Keratinocyte (primary cell): ENCODE results near the gene PARN. TPM values are rescaled to one million over a fixed set of nuclear protein-coding genes. Genes with fewer than 3 reads are reported as not detected.

Experiments
- DNase-seq: peaks from one replicate; pipeline ENCODE4 v3.0.0-alpha.2; 2011; ENCODE audit warnings: low read depth, missing footprints, low spot score
- FAIRE-seq: peaks from 2 replicates; lab custom pipeline; 2011; peaks lifted over from hg19 to GRCh38; lab: Jason Lieb, UNC
- H2AFZ ChIP-seq: 2 replicates; pipeline ENCODE4 v1.6.0; 2012; ENCODE audit warnings: low read length, control low read depth, inconsistent platforms; ENCODE audit not compliant: control insufficient read depth
- H3K27ac ChIP-seq: 2 replicates; pipeline ENCODE4 v1.5.1; 2011; ENCODE audit warnings: low read length; ENCODE audit not compliant: control insufficient read depth, insufficient read depth
- H3K27me3 ChIP-seq: 3 replicates; pipeline ENCODE4 v1.6.0; 2011; ENCODE audit warnings: low read length; ENCODE audit not compliant: control insufficient read depth, insufficient read depth; ENCODE audit errors: extremely low read depth
- H3K36me3 ChIP-seq, 2 experiments: 2 replicates in 1 of 2; 3 replicates in 1 of 2; pipeline ENCODE4 v1.5.1; 2011; ENCODE audit warnings: low read length in 2 of 2, mild to moderate bottlenecking in 1 of 2; ENCODE audit not compliant: control insufficient read depth in 2 of 2, insufficient read depth in 2 of 2; ENCODE audit errors: extremely low read depth in 1 of 2
- H3K4me1 ChIP-seq: 3 replicates; pipeline ENCODE4 v1.5.1; 2011; ENCODE audit warnings: low read length; ENCODE audit not compliant: control insufficient read depth, insufficient read depth; ENCODE audit errors: extremely low read depth
- H3K4me2 ChIP-seq: 3 replicates; pipeline ENCODE4 v1.6.0; 2011; ENCODE audit warnings: low read depth, low read length; ENCODE audit not compliant: control insufficient read depth, insufficient read depth; ENCODE audit errors: extremely low read depth
- H3K4me3 ChIP-seq, 3 experiments: fragments of 200-600 bp in 1 of 3; sonication (generic) in 1 of 3; 2 replicates in 2 of 3; 3 replicates in 1 of 3; pipeline ENCODE4 v1.5.1; 2011 to 2016; ENCODE audit warnings: low read length in 3 of 3, mild to moderate bottlenecking in 3 of 3, control low read depth in 2 of 3, inconsistent platforms in 1 of 3, low read depth in 1 of 3, mixed read lengths in 1 of 3, mixed run types in 1 of 3, moderate library complexity in 1 of 3; ENCODE audit not compliant: control insufficient read depth in 2 of 3, insufficient read depth in 2 of 3; ENCODE audit errors: extremely low read depth in 1 of 3
- H3K79me2 ChIP-seq: 2 replicates; pipeline ENCODE4 v1.6.0; 2012; ENCODE audit warnings: low read length; ENCODE audit not compliant: control insufficient read depth, insufficient read depth
- H3K9ac ChIP-seq: 3 replicates; pipeline ENCODE4 v1.6.0; 2011; ENCODE audit warnings: low read length; ENCODE audit not compliant: control insufficient read depth, insufficient read depth; ENCODE audit errors: extremely low read depth
- H3K9me1 ChIP-seq: 3 replicates; pipeline ENCODE4 v1.6.0; 2011; ENCODE audit warnings: low read length; ENCODE audit not compliant: control insufficient read depth, insufficient read depth; ENCODE audit errors: extremely low read depth
- H3K9me3 ChIP-seq: 2 replicates; pipeline ENCODE4 v1.5.1; 2012; ENCODE audit warnings: low read depth, low read length; ENCODE audit not compliant: control insufficient read depth
- H4K20me1 ChIP-seq: 3 replicates; pipeline ENCODE4 v1.6.0; 2011; ENCODE audit warnings: low read length; ENCODE audit not compliant: control insufficient read depth, insufficient read depth; ENCODE audit errors: extremely low read depth
- CTCF ChIP-seq, 3 experiments: IDR thresholded peaks in 1 of 3; conservative IDR thresholded peaks in 1 of 3; optimal IDR thresholded peaks in 1 of 3; 2 replicates in 2 of 3; 3 replicates in 1 of 3; pipeline versions ENCODE3 to v1.5.1; 2011; ENCODE audit warnings: low read length in 3 of 3, mild to moderate bottlenecking in 3 of 3, moderate library complexity in 2 of 3, control low read depth in 1 of 3, inconsistent platforms in 1 of 3; ENCODE audit not compliant: insufficient read depth in 2 of 3; ENCODE audit errors: extremely low read depth in 1 of 3
- EZH2 ChIP-seq: IDR thresholded peaks from one replicate; pipeline ENCODE4 v1.6.1; 2012; ENCODE audit warnings: inconsistent platforms, mild to moderate bottlenecking, low read length, moderate library complexity
- dilution Hi-C: fragments of 300-500 bp; cut with MboI; formaldehyde crosslinking; loops from one replicate; pipeline ENCODE4 v1.7.0; 2020; ENCODE audit warnings: low sequenced_read_pairs; ENCODE audit not compliant: extremely low pct_ligation_motif_present
- polyA plus RNA-seq, 5 experiments: library from polyadenylated mRNA; depleted of rRNA in 3 of 5; stranded (reverse) in 3 of 5; stranded (forward) in 1 of 5; unstranded in 1 of 5; fragments of >200 nt; gene quantifications; 1 replicate in 1 of 5; 2 replicates in 3 of 5; 3 replicates in 1 of 5; pipeline versions ENCODE4 v1.2.1 to v1.2.3, GENCODE V29; 2011 to 2012; ENCODE audit warnings: missing spikeins in 2 of 5, low read depth in 1 of 5, low replicate concordance in 1 of 5

Gene PARN
- polyA plus RNA-seq, 1 donor (not counting 4 experiments of a cell fraction or from before 2014, with no cell fraction given): 40.8 TPM

GRCh38 chr16:14497245-14498082, 132.6 kb downstream of the PARN start:
- H3K9me1 ChIP-seq: no peaks in the 10 kb centered on the region
- no peak overlapping the region for H2AFZ ChIP-seq
- peaks cover 4% of the 10 kb centered on the region for H3K79me2 ChIP-seq
- DNase-seq: no peak
- H3K27me3 ChIP-seq: no peaks in the 10 kb centered on the region
- no peak overlapping the region for H3K9ac ChIP-seq
- FAIRE-seq: no peak
- dilution Hi-C loops: no loop called here
- no peak overlapping the region for H3K4me2 ChIP-seq
- no peaks in the 10 kb centered on the region for H4K20me1 ChIP-seq
- H3K27ac ChIP-seq: peak overlapping the region; percentile 32
- TF ChIP-seq EZH2 (no peak), CTCF (optimal IDR thresholded peaks at IDR 0.05 in 1 of 3, IDR thresholded peaks at IDR 0.05 in 1 of 3, conservative IDR thresholded peaks at IDR 0.05 in 1 of 3; ENCODE audit: extremely low read depth in 1 of 3, insufficient read depth in 2 of 3, low read length in 3 of 3) (no peak)
- no peaks in the 10 kb centered on the region for H3K9me3 ChIP-seq
- peaks cover 2 to 4% of the 10 kb centered on the region in 2 experiments for H3K36me3 ChIP-seq
- H3K4me1 ChIP-seq: peaks cover 50% of the 10 kb centered on the region
- no peak overlapping the region for H3K4me3 ChIP-seq

GRCh38 chr16:14496786-14497185, 133.3 kb downstream of the PARN start:
- no peaks in the 10 kb centered on the region for H3K9me1 ChIP-seq
- peaks cover 2 to 4% of the 10 kb centered on the region in 2 experiments for H3K36me3 ChIP-seq
- H3K4me3 ChIP-seq: no peak overlapping the region
- peaks cover 4% of the 10 kb centered on the region for H3K79me2 ChIP-seq
- no peak overlapping the region for H3K4me2 ChIP-seq
- no peak overlapping the region for H3K9ac ChIP-seq
- no peaks in the 10 kb centered on the region for H3K27me3 ChIP-seq
- FAIRE-seq (no peak), DNase-seq (no peak)
- H3K9me3 ChIP-seq: no peaks in the 10 kb centered on the region
- no peaks in the 10 kb centered on the region for H4K20me1 ChIP-seq
- no peak overlapping the region for H2AFZ ChIP-seq
- H3K4me1 ChIP-seq: peaks cover 43% of the 10 kb centered on the region
- TF ChIP-seq CTCF (optimal IDR thresholded peaks at IDR 0.05 in 1 of 3, IDR thresholded peaks at IDR 0.05 in 1 of 3, conservative IDR thresholded peaks at IDR 0.05 in 1 of 3; ENCODE audit: extremely low read depth in 1 of 3, insufficient read depth in 2 of 3, low read length in 3 of 3) (no peak), EZH2 (no peak)
- dilution Hi-C loops: no loop called here
- no peak overlapping the region for H3K27ac ChIP-seq
